Kidney epithelial cell (primary cell): ENCODE data around the gene TMEM120B. TPM values are rescaled to one million over a fixed set of nuclear protein-coding genes. Genes with fewer than 3 reads are reported as not detected.

Experiments used
- DNase-seq: peaks from one replicate; pipeline ENCODE4 v3.0.0-alpha.2; 2010; ENCODE audit warnings: low read depth
- H3K27me3 ChIP-seq: 2 replicates; pipeline ENCODE4 v1.6.0; 2011; ENCODE audit warnings: low read length; ENCODE audit not compliant: control insufficient read depth, insufficient read depth
- H3K36me3 ChIP-seq: 2 replicates; pipeline ENCODE4 v1.5.1; 2011; ENCODE audit warnings: low read length; ENCODE audit not compliant: control insufficient read depth, insufficient read depth
- H3K4me3 ChIP-seq: 2 replicates; pipeline ENCODE4 v1.5.1; 2011; ENCODE audit warnings: low read depth, mild to moderate bottlenecking, control low read depth, low read length
- CTCF ChIP-seq: IDR thresholded peaks from 2 replicates; pipeline ENCODE4 v1.5.1; 2011; ENCODE audit warnings: mild to moderate bottlenecking, moderate library complexity, low read length, control low read depth, inconsistent platforms; ENCODE audit not compliant: insufficient read depth, poor library complexity, severe bottlenecking
- total RNA-seq: library from RNA; depleted of rRNA; stranded (reverse); fragments of >200 nt; gene quantifications from 2 replicates; pipeline ENCODE4 v1.2.3, GENCODE V29; 2015

Gene TMEM120B
- total RNA-seq, 1 donor from 2014 or later: 8.8 TPM

GRCh38 chr12:121827351-121828099, 115.0 kb downstream of the TMEM120B start:
- H3K4me3 ChIP-seq: no peak overlapping the region
- no peaks in the 10 kb centered on the region for H3K27me3 ChIP-seq
- no peak for TF ChIP-seq CTCF
- no peak for DNase-seq
- peaks cover 3% of the 10 kb centered on the region for H3K36me3 ChIP-seq

GRCh38 chr12:121828306-121828705, 115.8 kb downstream of the TMEM120B start:
- no peak overlapping the region for H3K4me3 ChIP-seq
- H3K36me3 ChIP-seq: peaks cover 3% of the 10 kb centered on the region
- no peak for TF ChIP-seq CTCF
- DNase-seq: no peak
- H3K27me3 ChIP-seq: no peaks in the 10 kb centered on the region

- no peaks in the 10 kb centered on the region for H3K27me3 ChIP-seq
- DNase-seq: no peak
- H3K4me3 ChIP-seq: no peak overlapping the region
- H3K36me3 ChIP-seq: peaks cover 3% of the 10 kb centered on the region
- TF ChIP-seq CTCF: no peak
Measured at GRCh38 chr12:121828826-121829225, 116.3 kb downstream of the TMEM120B start.

- Histone ChIP-seq H3K4me3 (no peak overlapping the region), H3K27me3 (no peaks in the 10 kb centered on the region), H3K36me3 (peaks cover 3% of the 10 kb centered on the region)
- TF ChIP-seq CTCF: no peak
- no peak for DNase-seq
Measured at GRCh38 chr12:121829250-121829918, 116.8 kb downstream of the TMEM120B start.

- DNase-seq: no peak
- Histone ChIP-seq H3K4me3 (no peak overlapping the region), H3K27me3 (no peaks in the 10 kb centered on the region), H3K36me3 (peaks cover 3% of the 10 kb centered on the region)
- no peak for TF ChIP-seq CTCF
Measured at GRCh38 chr12:121830134-121830533, 117.6 kb downstream of the TMEM120B start.
